HL-60 (cell line): ENCODE data around the gene AFAP1L2.

ENCODE experiments used
- DNase-seq, 2 experiments: peaks; one replicate each; pipeline ENCODE4 v3.0.0-alpha.2; 2010 to 2020; ENCODE audit warnings: low read depth in 1 of 2, low spot score in 1 of 2
- H3K27ac ChIP-seq: fragments of 250-450 bp; sonication (Bioruptor Pico); replicated peaks from 2 replicates; pipeline ENCODE4 v1.5.1; 2020; ENCODE audit warnings: mild to moderate bottlenecking, moderate library complexity
- H3K27me3 ChIP-seq: fragments of 250-450 bp; sonication (Bioruptor Pico); 2 replicates; pipeline ENCODE4 v1.5.1; 2021; ENCODE audit warnings: mild to moderate bottlenecking, moderate library complexity; ENCODE audit not compliant: insufficient read depth, poor library complexity, severe bottlenecking
- H3K4me3 ChIP-seq: replicated peaks from 2 replicates; pipeline ENCODE4 v1.5.1; 2011; ENCODE audit warnings: mild to moderate bottlenecking, control low read depth, low read length; ENCODE audit not compliant: insufficient read depth
- GABPA ChIP-seq: IDR thresholded peaks from 2 replicates; pipeline ENCODE4 v1.6.1; 2012; ENCODE audit warnings: low read depth
- POLR2AphosphoS5 ChIP-seq: IDR thresholded peaks from 2 replicates; pipeline ENCODE4 v1.6.1; 2012; ENCODE audit warnings: low read depth
- SPI1 ChIP-seq: IDR thresholded peaks from 2 replicates; pipeline ENCODE4 v1.6.1; 2012; ENCODE audit warnings: low read depth, mild to moderate bottlenecking, borderline replicate concordance
- TF ChIP-seq, protein P1 (sequence below): IDR thresholded peaks from 2 replicates; pipeline ENCODE4 v1.6.1; 2012; ENCODE audit warnings: low read depth; ENCODE audit not compliant: insufficient replicate concordance
- TF ChIP-seq, protein P2 (sequence below): IDR thresholded peaks from one replicate; pipeline ENCODE4 v1.5.1; 2011; ENCODE audit warnings: low read length, control low read depth, inconsistent platforms; ENCODE audit not compliant: insufficient read depth

The AFAP1L2 gene

DNA sequence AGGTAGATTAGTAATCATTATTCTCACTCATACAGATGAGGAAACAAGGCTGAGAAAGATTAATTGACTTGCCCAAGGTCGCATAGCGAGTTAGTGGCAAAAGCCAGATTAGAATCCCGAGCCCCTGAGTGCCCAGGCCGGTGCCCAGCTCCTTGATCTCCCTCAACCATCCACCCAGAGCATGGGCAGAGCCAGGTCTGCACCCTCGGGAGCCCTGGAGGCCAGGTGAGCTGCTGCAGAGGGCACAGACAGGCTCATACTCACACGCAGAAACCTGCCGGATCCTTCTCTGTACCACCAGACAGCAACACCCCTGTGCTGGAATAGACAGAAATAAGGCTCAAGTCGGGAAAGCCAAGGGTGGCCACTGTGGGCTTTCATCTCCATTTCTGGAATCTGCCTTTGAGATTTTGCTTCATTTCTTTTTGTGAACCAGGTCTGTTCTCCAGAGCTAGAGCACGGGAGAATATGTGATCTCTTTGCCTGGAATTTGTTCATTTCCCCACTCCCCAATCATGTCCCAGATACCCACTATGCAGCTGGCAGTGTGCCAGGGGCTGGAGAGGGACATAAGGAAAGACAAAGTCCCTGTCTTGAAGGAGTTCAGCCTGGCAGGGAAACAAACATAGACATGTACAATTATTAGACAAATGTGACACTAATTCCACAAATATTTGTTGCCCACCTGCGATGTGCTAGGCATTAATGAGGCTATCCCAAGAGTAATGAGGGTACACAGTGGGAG is 5.5 kb downstream of the AFAP1L2 start:
- no peak for DNase-seq
- Histone ChIP-seq H3K27me3 (peaks cover 43% of the 10 kb centered on the region), H3K27ac (no peak overlapping the region), H3K4me3 (no peak overlapping the region)
- TF ChIP-seq SPI1 (no peak), GABPA (no peak), POLR2AphosphoS5 (no peak)
- TF ChIP-seq, protein P1, sequence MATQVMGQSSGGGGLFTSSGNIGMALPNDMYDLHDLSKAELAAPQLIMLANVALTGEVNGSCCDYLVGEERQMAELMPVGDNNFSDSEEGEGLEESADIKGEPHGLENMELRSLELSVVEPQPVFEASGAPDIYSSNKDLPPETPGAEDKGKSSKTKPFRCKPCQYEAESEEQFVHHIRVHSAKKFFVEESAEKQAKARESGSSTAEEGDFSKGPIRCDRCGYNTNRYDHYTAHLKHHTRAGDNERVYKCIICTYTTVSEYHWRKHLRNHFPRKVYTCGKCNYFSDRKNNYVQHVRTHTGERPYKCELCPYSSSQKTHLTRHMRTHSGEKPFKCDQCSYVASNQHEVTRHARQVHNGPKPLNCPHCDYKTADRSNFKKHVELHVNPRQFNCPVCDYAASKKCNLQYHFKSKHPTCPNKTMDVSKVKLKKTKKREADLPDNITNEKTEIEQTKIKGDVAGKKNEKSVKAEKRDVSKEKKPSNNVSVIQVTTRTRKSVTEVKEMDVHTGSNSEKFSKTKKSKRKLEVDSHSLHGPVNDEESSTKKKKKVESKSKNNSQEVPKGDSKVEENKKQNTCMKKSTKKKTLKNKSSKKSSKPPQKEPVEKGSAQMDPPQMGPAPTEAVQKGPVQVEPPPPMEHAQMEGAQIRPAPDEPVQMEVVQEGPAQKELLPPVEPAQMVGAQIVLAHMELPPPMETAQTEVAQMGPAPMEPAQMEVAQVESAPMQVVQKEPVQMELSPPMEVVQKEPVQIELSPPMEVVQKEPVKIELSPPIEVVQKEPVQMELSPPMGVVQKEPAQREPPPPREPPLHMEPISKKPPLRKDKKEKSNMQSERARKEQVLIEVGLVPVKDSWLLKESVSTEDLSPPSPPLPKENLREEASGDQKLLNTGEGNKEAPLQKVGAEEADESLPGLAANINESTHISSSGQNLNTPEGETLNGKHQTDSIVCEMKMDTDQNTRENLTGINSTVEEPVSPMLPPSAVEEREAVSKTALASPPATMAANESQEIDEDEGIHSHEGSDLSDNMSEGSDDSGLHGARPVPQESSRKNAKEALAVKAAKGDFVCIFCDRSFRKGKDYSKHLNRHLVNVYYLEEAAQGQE = no peak
- TF ChIP-seq, protein P2, sequence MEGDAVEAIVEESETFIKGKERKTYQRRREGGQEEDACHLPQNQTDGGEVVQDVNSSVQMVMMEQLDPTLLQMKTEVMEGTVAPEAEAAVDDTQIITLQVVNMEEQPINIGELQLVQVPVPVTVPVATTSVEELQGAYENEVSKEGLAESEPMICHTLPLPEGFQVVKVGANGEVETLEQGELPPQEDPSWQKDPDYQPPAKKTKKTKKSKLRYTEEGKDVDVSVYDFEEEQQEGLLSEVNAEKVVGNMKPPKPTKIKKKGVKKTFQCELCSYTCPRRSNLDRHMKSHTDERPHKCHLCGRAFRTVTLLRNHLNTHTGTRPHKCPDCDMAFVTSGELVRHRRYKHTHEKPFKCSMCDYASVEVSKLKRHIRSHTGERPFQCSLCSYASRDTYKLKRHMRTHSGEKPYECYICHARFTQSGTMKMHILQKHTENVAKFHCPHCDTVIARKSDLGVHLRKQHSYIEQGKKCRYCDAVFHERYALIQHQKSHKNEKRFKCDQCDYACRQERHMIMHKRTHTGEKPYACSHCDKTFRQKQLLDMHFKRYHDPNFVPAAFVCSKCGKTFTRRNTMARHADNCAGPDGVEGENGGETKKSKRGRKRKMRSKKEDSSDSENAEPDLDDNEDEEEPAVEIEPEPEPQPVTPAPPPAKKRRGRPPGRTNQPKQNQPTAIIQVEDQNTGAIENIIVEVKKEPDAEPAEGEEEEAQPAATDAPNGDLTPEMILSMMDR = no peak

DNA sequence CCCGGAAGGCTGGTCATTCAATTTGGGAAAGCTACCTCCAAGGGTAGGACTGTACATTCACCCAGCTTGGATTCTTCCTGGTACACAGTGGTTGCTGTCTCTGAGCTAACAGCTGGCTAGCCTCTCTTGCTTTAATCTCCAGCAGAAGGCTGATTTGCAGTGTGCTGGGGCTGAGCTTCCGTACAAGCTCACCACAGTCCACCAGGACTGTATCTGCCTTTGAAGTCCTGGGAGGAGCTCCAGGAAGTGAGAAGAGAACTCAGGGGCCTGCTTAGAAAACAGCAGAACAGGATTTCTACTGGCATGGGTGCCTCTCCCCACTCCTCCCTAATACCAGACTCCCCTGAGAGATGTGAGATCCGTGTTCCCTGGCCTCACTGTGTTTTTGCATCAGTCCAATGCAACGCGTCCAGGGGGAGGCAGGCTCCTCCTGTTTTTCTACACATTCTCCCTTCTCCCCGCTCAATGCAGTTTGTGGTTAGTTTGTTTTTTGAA is 6.6 kb downstream of the AFAP1L2 start:
- TF ChIP-seq SPI1 = no peak
- TF ChIP-seq POLR2AphosphoS5 = no peak
- TF ChIP-seq GABPA = no peak
- TF ChIP-seq, protein P2 = no peak
- TF ChIP-seq, protein P1 = no peak
- H3K4me3 ChIP-seq = no peak overlapping the region
- H3K27ac ChIP-seq = no peak overlapping the region
- DNase-seq = no peak
- H3K27me3 ChIP-seq = peaks cover 33% of the 10 kb centered on the region

DNA sequence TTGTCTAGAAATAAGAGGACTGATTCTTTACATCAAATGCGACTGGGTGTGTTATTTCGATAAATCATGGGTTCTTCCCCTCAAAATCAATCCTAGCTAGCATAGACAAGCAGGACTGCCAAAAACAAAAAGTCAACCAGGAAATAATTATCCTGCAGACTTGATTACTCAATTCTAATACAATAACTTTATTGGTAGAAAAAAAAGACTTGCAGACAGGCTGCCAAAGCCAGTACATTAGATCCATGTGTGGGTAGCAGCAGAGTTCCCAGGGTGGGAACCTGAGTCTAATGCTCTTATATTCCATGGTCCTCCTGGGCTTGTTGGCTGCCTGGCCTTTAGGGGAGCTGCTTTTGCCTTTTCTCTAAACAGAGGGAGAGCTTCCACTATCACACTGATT is 7.8 kb downstream of the AFAP1L2 start:
- Histone ChIP-seq H3K27ac (no peak overlapping the region), H3K4me3 (no peak overlapping the region), H3K27me3 (peaks cover 26% of the 10 kb centered on the region)
- TF ChIP-seq GABPA (no peak), POLR2AphosphoS5 (no peak), SPI1 (no peak)
- TF ChIP-seq, protein P1 = no peak
- TF ChIP-seq, protein P2 = no peak
- no peak for DNase-seq
